HCT116 (cell line): Measurements from ENCODE around the gene SUSD5. TPM values are rescaled to one million over a fixed set of nuclear protein-coding genes. Genes with fewer than 3 reads are reported as not detected.

Experiments
- ATAC-seq: fragments of 200-7000 bp; cut with Tn5 transposase; 2 replicates; pipeline ENCODE4 v1.9.1; 2020; ENCODE audit warnings: mild to moderate bottlenecking, moderate library complexity
- BruUV-seq: library from RNA; stranded (reverse); fragments of 400-500 nt; replicated peaks from 2 replicates; lab custom pipeline; 2021; lab: Mats Ljungman, UMichigan
- CTCF ChIA-PET: fragments of 300-600 bp; sonication (Branson Sonifier 250); formaldehyde crosslinking; loops from one replicate; lab custom pipeline; 2021; ENCODE audit warnings: antibody characterized with exemption; lab: Charles Lee
- POLR2A ChIA-PET: fragments of 300-600, 350-600 bp; sonication (Branson Sonifier 250); formaldehyde crosslinking; loops from one replicate; lab custom pipeline; 2021; ENCODE audit warnings: antibody characterized with exemption; lab: Charles Lee
- RAD21 ChIA-PET, 2 experiments: fragments of 300-600 bp; sonication (Branson Sonifier 250); formaldehyde crosslinking; loops; one replicate each; lab custom pipeline; 2023; ENCODE audit warnings: low total read pairs in 2 of 2; ENCODE audit not compliant: uncharacterized antibody in 2 of 2, unreplicated experiment in 2 of 2, low non-redundant PET in 1 of 2; lab: Charles Lee
- DNase-seq: peaks from one replicate; pipeline ENCODE4 v3.0.0-alpha.2; 2010; ENCODE audit warnings: low read depth, low spot score
- H2AFZ ChIP-seq: fragments of 200-600 bp; shearing (Covaris generic), sonication (generic); 2 replicates; pipeline ENCODE4 v1.6.1; 2017; ENCODE audit warnings: low read depth, mixed run types, mixed read lengths, antibody characterized with exemption, low read length; ENCODE audit not compliant: poor library complexity, severe bottlenecking
- H3K27ac ChIP-seq: 2 replicates; pipeline ENCODE4 v1.5.1; 2012; ENCODE audit warnings: low read depth, low read length
- H3K27me3 ChIP-seq: fragments of 200-600 bp; sonication (generic); 2 replicates; pipeline ENCODE4 v1.6.1; 2016; ENCODE audit warnings: mixed run types, low read length, mixed read lengths; ENCODE audit not compliant: insufficient read depth
- H3K36me3 ChIP-seq, 2 experiments: fragments of 200-500 bp in 1 of 2; fragments of 200-600 bp in 1 of 2; sonication (Bioruptor generic) in 1 of 2; sonication (generic) in 1 of 2; 2 replicates each; pipeline versions ENCODE4 v1.5.1 to v1.6.1; 2014 to 2016; ENCODE audit warnings: low read length in 2 of 2, inconsistent platforms in 1 of 2, mixed read lengths in 1 of 2, mixed run types in 1 of 2; ENCODE audit not compliant: insufficient read depth in 2 of 2, control insufficient read depth in 1 of 2
- H3K4me1 ChIP-seq, 2 experiments: fragments of 200-600 bp in 1 of 2; sonication (generic) in 1 of 2; 2 replicates each; pipeline versions ENCODE4 v1.5.1 to v1.6.1; 2012 to 2017; ENCODE audit warnings: low read length in 2 of 2, inconsistent platforms in 1 of 2, mild to moderate bottlenecking in 1 of 2, mixed read lengths in 1 of 2, mixed run types in 1 of 2, moderate library complexity in 1 of 2; ENCODE audit not compliant: insufficient read depth in 2 of 2, control insufficient read depth in 1 of 2
- H3K4me2 ChIP-seq: fragments of 200-600 bp; sonication (generic); 2 replicates; pipeline ENCODE4 v1.6.1; 2017; ENCODE audit warnings: mixed run types, low read length, mixed read lengths
- H3K4me3 ChIP-seq, 2 experiments: fragments of 200-600 bp in 1 of 2; sonication (generic) in 1 of 2; replicated peaks in 1 of 2; 2 replicates each; pipeline ENCODE4 v1.5.1; 2011 to 2016; ENCODE audit warnings: low read length in 2 of 2, control low read depth in 1 of 2, low read depth in 1 of 2, mild to moderate bottlenecking in 1 of 2, mixed read lengths in 1 of 2, mixed run types in 1 of 2
- H3K79me2 ChIP-seq: fragments of 200-600 bp; sonication (generic); 2 replicates; pipeline ENCODE4 v1.6.1; 2017; ENCODE audit warnings: mild to moderate bottlenecking, mixed run types, low read length, moderate library complexity, mixed read lengths; ENCODE audit not compliant: insufficient read depth
- H3K9ac ChIP-seq: fragments of 200-600 bp; sonication (generic); 2 replicates; pipeline ENCODE4 v1.6.1; 2016; ENCODE audit warnings: low read length, mixed read lengths
- H3K9me2 ChIP-seq: fragments of 200-600 bp; sonication (generic), shearing (Covaris generic); 2 replicates; pipeline ENCODE4 v1.6.1; 2017; ENCODE audit warnings: mixed run types, mild to moderate bottlenecking, moderate library complexity; ENCODE audit not compliant: insufficient read depth
- H3K9me3 ChIP-seq, 2 experiments: fragments of 200-500 bp in 1 of 2; fragments of 200-600 bp in 1 of 2; sonication (Bioruptor generic) in 1 of 2; sonication (generic) in 1 of 2; 2 replicates each; pipeline ENCODE4 v1.6.1; 2014 to 2017; ENCODE audit warnings: low read length in 2 of 2, mixed read lengths in 2 of 2, inconsistent platforms in 1 of 2, low read depth in 1 of 2, mild to moderate bottlenecking in 1 of 2, mixed run types in 1 of 2, moderate library complexity in 1 of 2; ENCODE audit not compliant: control insufficient read depth in 1 of 2, insufficient read depth in 1 of 2
- H4K20me1 ChIP-seq: fragments of 200-600 bp; sonication (generic), shearing (Covaris generic); 2 replicates; pipeline ENCODE4 v1.6.1; 2017; ENCODE audit warnings: mixed run types, mild to moderate bottlenecking, moderate library complexity; ENCODE audit not compliant: insufficient read depth
- ATF3 ChIP-seq: IDR thresholded peaks from 2 replicates; pipeline ENCODE4 v1.6.1; 2012
- CBX3 ChIP-seq: IDR thresholded peaks from 2 replicates; pipeline ENCODE4 v1.6.1; 2012; ENCODE audit warnings: low read depth
- CEBPB ChIP-seq: IDR thresholded peaks from 2 replicates; pipeline ENCODE4 v1.6.1; 2012; ENCODE audit warnings: low read depth
- EGR1 ChIP-seq: IDR thresholded peaks from 2 replicates; pipeline ENCODE4 v1.6.1; 2012; ENCODE audit warnings: low read depth
- ELF1 ChIP-seq: IDR thresholded peaks from 2 replicates; pipeline ENCODE4 v1.6.1; 2012; ENCODE audit warnings: low read depth, borderline replicate concordance
- EZH2phosphoT487 ChIP-seq: fragments of 200-600 bp; IDR thresholded peaks from 2 replicates; pipeline ENCODE4 v1.6.1; 2018; ENCODE audit warnings: antibody characterized with exemption, borderline replicate concordance
- FOSL1 ChIP-seq: IDR thresholded peaks from 2 replicates; pipeline ENCODE4 v1.6.1; 2012; ENCODE audit warnings: low read depth
- MAX ChIP-seq: IDR thresholded peaks from 2 replicates; pipeline ENCODE4 v1.6.1; 2012
- POLR2A ChIP-seq: IDR thresholded peaks from 2 replicates; pipeline ENCODE4 v1.7.0; 2011; ENCODE audit warnings: borderline replicate concordance; ENCODE audit not compliant: insufficient read depth, insufficient read length; ENCODE audit errors: extremely low read depth
- POLR2AphosphoS5 ChIP-seq: IDR thresholded peaks from 2 replicates; pipeline ENCODE4 v1.6.1; 2011; ENCODE audit warnings: mild to moderate bottlenecking, low read depth, low read length, moderate library complexity
- RAD21 ChIP-seq: IDR thresholded peaks from 2 replicates; pipeline ENCODE4 v1.6.1; 2012; ENCODE audit warnings: low read depth, mild to moderate bottlenecking
- REST ChIP-seq: IDR thresholded peaks from 2 replicates; pipeline ENCODE4 v1.6.1; 2012; ENCODE audit warnings: low read depth
- SIN3A ChIP-seq: IDR thresholded peaks from 2 replicates; pipeline ENCODE4 v1.6.1; 2012; ENCODE audit warnings: low read depth
- SRF ChIP-seq: IDR thresholded peaks from 2 replicates; pipeline ENCODE4 v1.6.1; 2012; ENCODE audit warnings: low read depth
- TCF7L2 ChIP-seq: IDR thresholded peaks from 2 replicates; pipeline ENCODE4 v1.7.0; 2011; ENCODE audit warnings: borderline replicate concordance, inconsistent platforms; ENCODE audit not compliant: insufficient read depth, insufficient read length; ENCODE audit errors: extremely low read depth
- YY1 ChIP-seq: IDR thresholded peaks from 2 replicates; pipeline ENCODE4 v1.6.1; 2011; ENCODE audit warnings: low read length, low read depth, moderate library complexity, mild to moderate bottlenecking; ENCODE audit not compliant: insufficient replicate concordance; ENCODE audit errors: extremely low read depth
- ZFX ChIP-seq: fragments of 450-650 bp; IDR thresholded peaks from 2 replicates; pipeline ENCODE4 v1.6.1; 2017
- ZNF274 ChIP-seq: fragments of 200-500 bp; sonication (Bioruptor generic); IDR thresholded peaks from 2 replicates; pipeline ENCODE4 v1.6.1; 2014; ENCODE audit warnings: mild to moderate bottlenecking, low read depth, low read length, inconsistent platforms
- intact Hi-C: fragments of 100-400 bp; cut with micrococcal nuclease; formaldehyde crosslinking; loops from 2 replicates; pipeline ENCODE4 v1.10.0; 2022
- total RNA-seq: library from RNA; stranded (reverse); gene quantifications from one replicate; pipeline ENCODE4 v1.2.1, GENCODE V29; 2021; ENCODE audit not compliant: unreplicated experiment
- TF ChIP-seq, protein P1 (sequence below), 3 experiments: fragments of 200-600 bp in 1 of 3; sonication (generic) in 1 of 3; IDR thresholded peaks in 2 of 3; conservative IDR thresholded peaks in 1 of 3; 2 replicates each; pipeline ENCODE4 v1.5.1; 2012 to 2017; ENCODE audit warnings: low read depth in 2 of 3, low read length in 2 of 3, antibody characterized with exemption in 1 of 3, borderline replicate concordance in 1 of 3, control low read depth in 1 of 3, mild to moderate bottlenecking in 1 of 3, mixed read lengths in 1 of 3, mixed run types in 1 of 3, moderate library complexity in 1 of 3; ENCODE audit not compliant: insufficient read depth in 1 of 3
- TF ChIP-seq, protein P2 (sequence below): IDR thresholded peaks from 2 replicates; pipeline ENCODE4 v1.6.1; 2011; ENCODE audit warnings: mild to moderate bottlenecking, low read length, moderate library complexity; ENCODE audit not compliant: insufficient replicate concordance; ENCODE audit errors: extremely low read depth

The SUSD5 gene
- total RNA-seq, 1 experiment from 2014 or later, result not detected

GRCh38 chr3:33240261-33240660 is 21.7 kb upstream of the SUSD5 start (continued):
- TF ChIP-seq ZNF274 (no peak), RAD21 (no peak), POLR2A (no peak)
- TF ChIP-seq, all 23 proteins: peak for 0

GRCh38 chr3:33238923-33239322 is 20.3 kb upstream of the SUSD5 start:
- RAD21 ChIA-PET, result no interaction called here
- no peaks in the 10 kb centered on the region for H3K9me2 ChIP-seq
- H2AFZ ChIP-seq, result no peak overlapping the region
- H4K20me1 ChIP-seq, result no peaks in the 10 kb centered on the region
- POLR2A ChIA-PET, result no interaction called here
- no peaks in the 10 kb centered on the region for H3K36me3 ChIP-seq
- no peak overlapping the region for H3K9ac ChIP-seq
- H3K27me3 ChIP-seq, result no peaks in the 10 kb centered on the region
- intact Hi-C loops, result no loop called here
- no TSS peak for BruUV-seq
- no peaks in the 10 kb centered on the region for H3K9me3 ChIP-seq
- H3K4me3 ChIP-seq, result no peak overlapping the region
- H3K4me1 ChIP-seq, result no peaks in the 10 kb centered on the region
- no peak overlapping the region for H3K4me2 ChIP-seq
- H3K79me2 ChIP-seq, result no peaks in the 10 kb centered on the region
- ATAC-seq (no peak), DNase-seq (no peak)
- H3K27ac ChIP-seq, result no peak overlapping the region
- CTCF ChIA-PET, result no interaction called here
- TF ChIP-seq ATF3 (no peak), RAD21 (no peak), REST (no peak), CBX3 (no peak), SRF (no peak), EZH2phosphoT487 (no peak), MAX (no peak), TCF7L2 (no peak), EGR1 (no peak), YY1 (no peak), ZFX (no peak), FOSL1 (no peak), ELF1 (no peak), SIN3A (no peak), POLR2AphosphoS5 (no peak), CEBPB (no peak)
- TF ChIP-seq, protein P1, sequence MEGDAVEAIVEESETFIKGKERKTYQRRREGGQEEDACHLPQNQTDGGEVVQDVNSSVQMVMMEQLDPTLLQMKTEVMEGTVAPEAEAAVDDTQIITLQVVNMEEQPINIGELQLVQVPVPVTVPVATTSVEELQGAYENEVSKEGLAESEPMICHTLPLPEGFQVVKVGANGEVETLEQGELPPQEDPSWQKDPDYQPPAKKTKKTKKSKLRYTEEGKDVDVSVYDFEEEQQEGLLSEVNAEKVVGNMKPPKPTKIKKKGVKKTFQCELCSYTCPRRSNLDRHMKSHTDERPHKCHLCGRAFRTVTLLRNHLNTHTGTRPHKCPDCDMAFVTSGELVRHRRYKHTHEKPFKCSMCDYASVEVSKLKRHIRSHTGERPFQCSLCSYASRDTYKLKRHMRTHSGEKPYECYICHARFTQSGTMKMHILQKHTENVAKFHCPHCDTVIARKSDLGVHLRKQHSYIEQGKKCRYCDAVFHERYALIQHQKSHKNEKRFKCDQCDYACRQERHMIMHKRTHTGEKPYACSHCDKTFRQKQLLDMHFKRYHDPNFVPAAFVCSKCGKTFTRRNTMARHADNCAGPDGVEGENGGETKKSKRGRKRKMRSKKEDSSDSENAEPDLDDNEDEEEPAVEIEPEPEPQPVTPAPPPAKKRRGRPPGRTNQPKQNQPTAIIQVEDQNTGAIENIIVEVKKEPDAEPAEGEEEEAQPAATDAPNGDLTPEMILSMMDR (IDR thresholded peaks at IDR 0.05 in 2 of 3, conservative IDR thresholded peaks at IDR 0.05 in 1 of 3; ENCODE audit: borderline replicate concordance in 1 of 3, insufficient read depth in 1 of 3, low read depth in 2 of 3, low read length in 2 of 3), result no peak
- TF ChIP-seq, protein P2, sequence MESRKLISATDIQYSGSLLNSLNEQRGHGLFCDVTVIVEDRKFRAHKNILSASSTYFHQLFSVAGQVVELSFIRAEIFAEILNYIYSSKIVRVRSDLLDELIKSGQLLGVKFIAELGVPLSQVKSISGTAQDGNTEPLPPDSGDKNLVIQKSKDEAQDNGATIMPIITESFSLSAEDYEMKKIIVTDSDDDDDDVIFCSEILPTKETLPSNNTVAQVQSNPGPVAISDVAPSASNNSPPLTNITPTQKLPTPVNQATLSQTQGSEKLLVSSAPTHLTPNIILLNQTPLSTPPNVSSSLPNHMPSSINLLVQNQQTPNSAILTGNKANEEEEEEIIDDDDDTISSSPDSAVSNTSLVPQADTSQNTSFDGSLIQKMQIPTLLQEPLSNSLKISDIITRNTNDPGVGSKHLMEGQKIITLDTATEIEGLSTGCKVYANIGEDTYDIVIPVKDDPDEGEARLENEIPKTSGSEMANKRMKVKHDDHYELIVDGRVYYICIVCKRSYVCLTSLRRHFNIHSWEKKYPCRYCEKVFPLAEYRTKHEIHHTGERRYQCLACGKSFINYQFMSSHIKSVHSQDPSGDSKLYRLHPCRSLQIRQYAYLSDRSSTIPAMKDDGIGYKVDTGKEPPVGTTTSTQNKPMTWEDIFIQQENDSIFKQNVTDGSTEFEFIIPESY, result no peak
